Measurements from ENCODE around the gene CUL7.

DNA sequence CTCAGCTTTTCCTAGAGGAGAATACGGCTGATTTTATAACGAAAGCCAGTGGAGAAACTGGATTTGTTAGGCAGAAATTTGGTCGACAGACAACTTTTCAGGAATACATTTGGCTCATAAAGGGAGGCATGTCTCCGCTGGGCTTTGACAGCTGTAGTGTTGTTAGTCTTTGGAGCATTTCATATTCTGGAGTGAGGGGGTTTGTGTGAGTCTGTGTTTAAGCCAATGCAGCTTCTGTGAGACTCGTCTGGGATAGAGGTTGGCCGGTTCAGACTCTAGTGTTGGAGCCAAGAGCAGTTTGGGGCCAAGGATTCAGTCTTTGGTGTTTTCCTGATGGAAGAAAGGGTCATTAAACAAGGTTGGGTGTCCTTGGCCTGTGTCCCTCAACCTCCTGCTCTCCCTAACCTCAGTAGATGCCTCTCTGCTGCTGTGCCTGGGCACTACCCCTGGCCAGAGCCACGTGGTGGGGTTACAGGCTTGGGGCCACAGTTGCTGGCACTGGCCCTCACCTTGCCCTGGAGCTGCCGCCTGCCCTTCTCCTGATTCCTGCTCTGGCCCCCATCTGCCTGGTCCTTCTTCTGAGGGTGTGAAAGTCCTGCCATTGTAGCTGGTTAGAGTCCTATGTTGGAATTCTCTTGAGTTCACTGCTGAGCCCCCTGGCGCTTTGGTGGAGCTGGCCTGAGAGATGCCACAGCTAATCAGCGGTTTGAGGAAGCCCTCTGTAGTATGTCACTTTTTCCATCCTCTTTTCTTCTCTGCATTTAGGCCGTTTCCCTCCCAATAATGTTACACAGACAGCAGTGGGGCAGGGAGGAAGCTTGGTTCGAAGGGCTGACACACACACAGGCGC, 29.4 kb upstream of the CUL7 start:
- TF ChIP-seq CTCF (IDR thresholded peaks at IDR 0.05; ENCODE audit: borderline replicate concordance, extremely low read depth, low read length, poor library complexity, severe bottlenecking) = no peak
- TF ChIP-seq EZH2 (IDR thresholded peaks at IDR 0.05; ENCODE audit: borderline replicate concordance, low read depth, low read length, severe bottlenecking) = no peak
